H1 (cell line): ENCODE measurements around the gene CD79A. TPM values are rescaled to one million over a fixed set of nuclear protein-coding genes. Genes with fewer than 3 reads are reported as not detected.

Experiments used
- CTCF ChIA-PET: fragments of 300-600 bp; sonication (Branson Sonifier 250); formaldehyde crosslinking; loops from one replicate; lab custom pipeline; 2021; ENCODE audit not compliant: partially characterized antibody; lab: Charles Lee
- POLR2A ChIA-PET: fragments of 300-600 bp; sonication (Branson Sonifier 250); formaldehyde crosslinking; loops from one replicate; lab custom pipeline; 2021; ENCODE audit warnings: inconsistent platforms; ENCODE audit not compliant: partially characterized antibody; lab: Charles Lee
- DNase-seq, 2 experiments: peaks; one replicate each; pipeline versions ENCODE4 v3.0.0 to v3.0.0-alpha.2; 2010 to 2022; ENCODE audit warnings: low spot score in 2 of 2, low read depth in 1 of 2, mixed read lengths in 1 of 2
- FAIRE-seq: peaks from 2 replicates; lab custom pipeline; 2011; peaks lifted over from hg19 to GRCh38; lab: Jason Lieb, UNC
- H2AFZ ChIP-seq: 2 replicates; pipeline ENCODE4 v1.8.1; 2012; ENCODE audit warnings: low read length, inconsistent platforms
- H2AK5ac ChIP-seq: 2 replicates; pipeline ENCODE4 v1.6.1; 2013; ENCODE audit warnings: low read depth, low read length
- H2BK120ac ChIP-seq: replicated peaks from 2 replicates; pipeline ENCODE3; 2013; ENCODE audit warnings: low read depth, low read length, inconsistent platforms
- H2BK12ac ChIP-seq: 2 replicates; pipeline ENCODE4 v1.6.1; 2013; ENCODE audit warnings: low read depth, low read length
- H2BK15ac ChIP-seq: 2 replicates; pipeline ENCODE4 v1.6.1; 2013; ENCODE audit warnings: low read length
- H2BK20ac ChIP-seq: 2 replicates; pipeline ENCODE4 v1.6.1; 2013; ENCODE audit warnings: low read length
- H2BK5ac ChIP-seq: 2 replicates; pipeline ENCODE4 v1.6.1; 2013; ENCODE audit warnings: low read depth, low read length
- H3K14ac ChIP-seq: 2 replicates; pipeline ENCODE4 v1.6.1; 2013; ENCODE audit warnings: inconsistent platforms; ENCODE audit not compliant: insufficient read length
- H3K18ac ChIP-seq: 2 replicates; pipeline ENCODE4 v1.6.1; 2013; ENCODE audit warnings: low read length; ENCODE audit errors: extremely low read depth
- H3K23ac ChIP-seq: 2 replicates; pipeline ENCODE4 v1.6.1; 2013; ENCODE audit warnings: inconsistent platforms; ENCODE audit not compliant: insufficient read length
- H3K23me2 ChIP-seq: 2 replicates; pipeline ENCODE4 v1.6.1; 2013; ENCODE audit warnings: low read depth, low read length
- H3K27ac ChIP-seq: 2 replicates; pipeline ENCODE4 v1.6.1; 2011; ENCODE audit warnings: low read depth, low read length, inconsistent platforms
- H3K27me3 ChIP-seq, 4 experiments: replicated peaks in 1 of 4; 1 replicate in 1 of 4; 2 replicates in 3 of 4; pipeline versions ENCODE4 v1.6.1 to v1.8.1; 2011 to 2013; ENCODE audit warnings: low read length in 3 of 4, mild to moderate bottlenecking in 3 of 4, inconsistent platforms in 2 of 4, mixed read lengths in 2 of 4, moderate library complexity in 1 of 4; ENCODE audit not compliant: control insufficient read depth in 3 of 4, insufficient read depth in 3 of 4; ENCODE audit errors: extremely low read depth in 1 of 4
- H3K36me3 ChIP-seq, 4 experiments: 2 replicates each; pipeline versions ENCODE4 v1.6.1 to v1.8.1; 2011 to 2013; ENCODE audit warnings: mild to moderate bottlenecking in 4 of 4, low read length in 3 of 4, moderate library complexity in 2 of 4, control low read depth in 1 of 4, inconsistent platforms in 1 of 4; ENCODE audit not compliant: insufficient read depth in 4 of 4, control insufficient read depth in 2 of 4
- H3K4ac ChIP-seq: replicated peaks from 2 replicates; pipeline ENCODE3; 2013; ENCODE audit warnings: low read length, low read depth, mixed read lengths, inconsistent platforms; ENCODE audit not compliant: insufficient read length
- H3K4me1 ChIP-seq, 4 experiments: replicated peaks in 1 of 4; 1 replicate in 1 of 4; 2 replicates in 3 of 4; pipeline versions ENCODE4 v1.6.1 to v1.8.1; 2011 to 2013; ENCODE audit warnings: low read length in 3 of 4, inconsistent platforms in 2 of 4, mixed read lengths in 1 of 4; ENCODE audit not compliant: insufficient read depth in 4 of 4, control insufficient read depth in 3 of 4
- H3K4me2 ChIP-seq, 2 experiments: 2 replicates each; pipeline versions ENCODE4 v1.6.1 to v1.8.1; 2011 to 2013; ENCODE audit warnings: low read depth in 2 of 2, low read length in 2 of 2, control low read depth in 1 of 2, inconsistent platforms in 1 of 2, mild to moderate bottlenecking in 1 of 2; ENCODE audit not compliant: insufficient read depth in 1 of 2
- H3K4me3 ChIP-seq, 4 experiments: fragments of 200-600, 300-600 bp in 1 of 4; sonication (generic), shearing (Covaris generic), sonication (Bioruptor Twin) in 1 of 4; 2 replicates each; pipeline versions ENCODE4 v1.5.1 to v1.8.1; 2011 to 2016; ENCODE audit warnings: low read length in 4 of 4, low read depth in 3 of 4, control low read depth in 2 of 4, inconsistent platforms in 2 of 4, mild to moderate bottlenecking in 2 of 4, mixed read lengths in 1 of 4, moderate library complexity in 1 of 4; ENCODE audit not compliant: insufficient read depth in 2 of 4; ENCODE audit errors: extremely low read depth in 1 of 4
- H3K56ac ChIP-seq: replicated peaks from 2 replicates; pipeline ENCODE3; 2013; ENCODE audit warnings: low read depth, mild to moderate bottlenecking, mixed read lengths, low read length, inconsistent platforms; ENCODE audit not compliant: insufficient read length
- H3K79me1 ChIP-seq: 2 replicates; pipeline ENCODE4 v1.6.1; 2013; ENCODE audit warnings: low read depth, low read length, control low read depth
- H3K79me2 ChIP-seq, 2 experiments: 2 replicates each; pipeline versions ENCODE4 v1.6.1 to v1.8.1; 2012 to 2013; ENCODE audit warnings: low read length in 2 of 2, mild to moderate bottlenecking in 2 of 2, inconsistent platforms in 1 of 2; ENCODE audit not compliant: insufficient read depth in 2 of 2, control insufficient read depth in 1 of 2
- H3K9ac ChIP-seq, 4 experiments: replicated peaks in 1 of 4; 1 replicate in 1 of 4; 2 replicates in 3 of 4; pipeline versions ENCODE4 v1.6.1 to v1.8.1; 2011 to 2013; ENCODE audit warnings: low read depth in 3 of 4, low read length in 3 of 4, control low read depth in 2 of 4, mild to moderate bottlenecking in 2 of 4, moderate library complexity in 2 of 4, inconsistent platforms in 1 of 4; ENCODE audit errors: extremely low read depth in 1 of 4
- H3K9me3 ChIP-seq, 2 experiments: 2 replicates each; pipeline versions ENCODE4 v1.6.1 to v1.8.1; 2012 to 2013; ENCODE audit warnings: mild to moderate bottlenecking in 2 of 2, moderate library complexity in 2 of 2, control low read depth in 1 of 2, inconsistent platforms in 1 of 2, low read depth in 1 of 2, low read length in 1 of 2, mixed read lengths in 1 of 2; ENCODE audit not compliant: insufficient read depth in 2 of 2
- H4K20me1 ChIP-seq, 2 experiments: replicated peaks in 1 of 2; 2 replicates each; pipeline versions ENCODE3 to v1.8.1; 2011 to 2013; ENCODE audit warnings: inconsistent platforms in 2 of 2, low read length in 2 of 2, mild to moderate bottlenecking in 1 of 2; ENCODE audit not compliant: insufficient read depth in 2 of 2, control insufficient read depth in 1 of 2
- H4K5ac ChIP-seq: 2 replicates; pipeline ENCODE4 v1.6.1; 2013; ENCODE audit warnings: low read length, low read depth, mixed read lengths, inconsistent platforms; ENCODE audit not compliant: insufficient read length
- H4K8ac ChIP-seq: 2 replicates; pipeline ENCODE4 v1.8.0; 2013; ENCODE audit warnings: mild to moderate bottlenecking, moderate library complexity, low read length, inconsistent platforms; ENCODE audit not compliant: insufficient read depth; ENCODE audit errors: extremely low read depth
- H4K91ac ChIP-seq: replicated peaks from 2 replicates; pipeline ENCODE3; 2013; ENCODE audit warnings: low read length, mixed read lengths, inconsistent platforms; ENCODE audit not compliant: insufficient read length
- BCL11A ChIP-seq, 2 experiments: IDR thresholded peaks; one replicate each; pipeline ENCODE4 v1.6.1; 2011; ENCODE audit warnings: low read depth in 2 of 2, low read length in 2 of 2, mild to moderate bottlenecking in 2 of 2
- CHD1 ChIP-seq: IDR thresholded peaks from 2 replicates; pipeline ENCODE4 v1.6.1; 2012; ENCODE audit warnings: low read depth, low read length, improper control_type of control experiment
- CREB1 ChIP-seq: IDR thresholded peaks from 2 replicates; pipeline ENCODE4 v1.6.1; 2012; ENCODE audit warnings: inconsistent platforms
- CTBP2 ChIP-seq: IDR thresholded peaks from 2 replicates; pipeline ENCODE4 v1.7.0; 2011; ENCODE audit warnings: borderline replicate concordance, mild to moderate bottlenecking, moderate library complexity, mixed read lengths, low read length; ENCODE audit not compliant: insufficient read depth, insufficient read length
- EGR1 ChIP-seq: IDR thresholded peaks from 2 replicates; pipeline ENCODE4 v1.6.1; 2011; ENCODE audit warnings: low read depth, low read length, borderline replicate concordance
- GTF2F1 ChIP-seq: IDR thresholded peaks from 2 replicates; pipeline ENCODE4 v1.6.1; 2012; ENCODE audit warnings: low read depth, low read length, improper control_type of control experiment, borderline replicate concordance
- JUND ChIP-seq: IDR thresholded peaks from 2 replicates; pipeline ENCODE4 v1.6.1; 2011; ENCODE audit warnings: mild to moderate bottlenecking, improper control_type of control experiment, low read length
- POU5F1 ChIP-seq: IDR thresholded peaks from 2 replicates; pipeline ENCODE4 v1.6.1; 2011; ENCODE audit warnings: low read depth, mild to moderate bottlenecking, low read length, moderate library complexity
- RFX5 ChIP-seq: IDR thresholded peaks from 2 replicates; pipeline ENCODE4 v1.6.1; 2011; ENCODE audit warnings: low read depth, low read length, improper control_type of control experiment, borderline replicate concordance
- SIN3A ChIP-seq, 2 experiments: IDR thresholded peaks in 1 of 2; conservative IDR thresholded peaks in 1 of 2; 2 replicates each; pipeline ENCODE4 v1.6.1; 2011 to 2012; ENCODE audit warnings: low read length in 2 of 2, improper control_type of control experiment in 1 of 2, low read depth in 1 of 2, mild to moderate bottlenecking in 1 of 2
- SP1 ChIP-seq: IDR thresholded peaks from 2 replicates; pipeline ENCODE4 v1.6.1; 2011; ENCODE audit warnings: low read depth, low read length
- TCF12 ChIP-seq: IDR thresholded peaks from 2 replicates; pipeline ENCODE4 v1.6.1; 2011; ENCODE audit warnings: low read depth, mild to moderate bottlenecking, low read length
- TEAD4 ChIP-seq: IDR thresholded peaks from 2 replicates; pipeline ENCODE4 v1.6.1; 2012; ENCODE audit warnings: low read depth, low read length, inconsistent platforms, mixed read lengths
- WGBS, 2 experiments: shearing (Covaris generic) in 1 of 2; methylation state at CpG; one replicate each; pipeline versions ENCODE4 v1.1.6 to v1.1.7; 2013 to 2015; ENCODE audit warnings: low lambda C conversion rate in 2 of 2, mixed read lengths in 2 of 2, inconsistent platforms in 1 of 2, low coverage in 1 of 2, missing lambda C conversion rate in 1 of 2; ENCODE audit not compliant: insufficient replicate concordance in 2 of 2, insufficient coverage in 1 of 2, insufficient read length in 1 of 2; ENCODE audit errors: extremely low coverage in 1 of 2, missing lambda C conversion rate in 1 of 2; 5-methylcytosine and 5-hydroxymethylcytosine counted together
- polyA plus RNA-seq, 7 experiments: library from polyadenylated mRNA; depleted of rRNA in 3 of 7; stranded (reverse) in 5 of 7; unstranded in 2 of 7; fragments of >200 nt in 5 of 7; fragments of 200-250 nt in 2 of 7; gene quantifications; 1 replicate in 5 of 7; 2 replicates in 1 of 7; 4 replicates in 1 of 7; pipeline versions ENCODE4 v1.2.1 to v1.2.3, GENCODE V29; 2011 to 2013; ENCODE audit warnings: missing spikeins in 2 of 7, mixed read lengths in 2 of 7
- total RNA-seq: library from RNA; stranded (reverse); fragmentation: NEBNext Ultra II Directional; extraction: Animal tissue kit (Norgen Biotek cat#: 25700); gene quantifications from 2 replicates; pipeline ENCODE4 v1.2.1, GENCODE V29; 2021

Gene CD79A
- total and polyA plus RNA-seq, 2 of the 8 experiments (the other 6 are each of a cell fraction or from before 2014, with no cell fraction given), result 0.54 to 0.77 TPM

DNA sequence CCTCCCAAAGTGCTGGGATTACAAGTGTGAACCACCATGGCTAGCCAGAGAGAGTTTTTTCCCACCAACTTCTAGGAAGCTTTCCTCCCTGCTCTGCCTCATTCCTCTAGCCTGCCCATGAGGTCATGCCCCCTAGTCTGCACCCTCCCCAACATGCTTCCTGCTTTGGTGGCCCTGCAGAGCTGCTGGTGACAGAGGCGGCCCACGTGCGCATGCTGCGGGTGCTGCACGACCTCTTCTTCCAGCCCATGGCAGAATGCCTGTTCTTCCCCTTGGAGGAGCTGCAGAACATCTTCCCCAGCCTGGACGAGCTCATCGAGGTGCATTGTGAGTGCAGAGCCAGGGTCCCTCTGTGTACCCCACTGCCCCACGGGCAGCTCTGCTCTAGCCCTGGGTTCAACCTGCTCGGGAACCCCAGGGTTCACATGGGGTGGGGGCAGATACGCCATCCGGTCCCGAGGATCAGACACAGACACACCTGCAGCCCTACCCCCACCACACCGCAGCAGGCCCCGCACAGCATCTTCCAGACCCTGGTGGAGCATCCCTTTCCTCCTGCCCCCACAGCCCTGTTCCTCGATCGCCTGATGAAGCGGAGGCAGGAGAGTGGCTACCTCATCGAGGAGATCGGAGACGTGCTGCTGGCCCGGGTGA lies 24.8 kb downstream of the CD79A start:
- H4K20me1 ChIP-seq, result peaks cover 0 to 7% of the 10 kb centered on the region in 2 experiments
- no peaks in the 10 kb centered on the region for H3K27me3 ChIP-seq
- no peak for TF ChIP-seq CHD1
- TF ChIP-seq GTF2F1, result no peak
- TF ChIP-seq TCF12, result no peak
- no peak for TF ChIP-seq POU5F1
- no peak for TF ChIP-seq EGR1
- TF ChIP-seq JUND, result no peak
- TF ChIP-seq SP1, result no peak
- TF ChIP-seq RFX5, result no peak
- no peak for TF ChIP-seq BCL11A (IDR thresholded peaks at IDR 0.05; ENCODE audit: low read depth in 2 of 2, low read length in 2 of 2)
- TF ChIP-seq CTBP2, result no peak
- no peak for TF ChIP-seq SIN3A (conservative IDR thresholded peaks at IDR 0.05 in 1 of 2, IDR thresholded peaks at IDR 0.05 in 1 of 2; ENCODE audit: low read depth in 1 of 2, low read length in 2 of 2)
- no peak for TF ChIP-seq CREB1
- no peak for TF ChIP-seq TEAD4
- no peak overlapping the region for H2BK20ac ChIP-seq
- H3K79me2 ChIP-seq, result no peaks in the 10 kb centered on the region
- H2BK5ac ChIP-seq, result no peak overlapping the region
- H3K23ac ChIP-seq, result no peak overlapping the region
- H3K18ac ChIP-seq, result no peak overlapping the region
- no peak overlapping the region for H2BK15ac ChIP-seq
- H2BK120ac ChIP-seq, result no peak overlapping the region
- H3K56ac ChIP-seq, result no peak overlapping the region
- no peak for DNase-seq
- no peaks in the 10 kb centered on the region for H3K79me1 ChIP-seq
- no peak overlapping the region for H4K5ac ChIP-seq
- H3K4ac ChIP-seq, result no peak overlapping the region
- H2AFZ ChIP-seq, result no peak overlapping the region
- WGBS, 2 experiments, result 95% methylated on average over 17 of the region's 21 CpGs; no CpG with 5 or more reads in 1 of the 2 experiments
- H3K27ac ChIP-seq, result no peak overlapping the region
- ChIA-PET CTCF (interaction anchor here (0.7 to 2.7 kb wide), 16 partner anchors 10 to 453 kb away, joined by 3 to 12 read pairs (median 4); no protein-coding TSS in a partner anchor), POLR2A (interaction anchor here (0.8 to 13.1 kb wide), 3 partner anchors 10 to 34 kb away, joined by 4 to 167 read pairs (median 20); no protein-coding TSS in a partner anchor)
- H4K91ac ChIP-seq, result no peak overlapping the region
- H4K8ac ChIP-seq, result no peak overlapping the region
- H2AK5ac ChIP-seq, result no peak overlapping the region
- H3K23me2 ChIP-seq, result peaks cover 2% of the 10 kb centered on the region; the same call in 1 of the 2 replicates
- H3K9me3 ChIP-seq, result no peaks in the 10 kb centered on the region
- no peak overlapping the region for H3K4me2 ChIP-seq
- H3K14ac ChIP-seq, result no peak overlapping the region
- no peak overlapping the region for H2BK12ac ChIP-seq
- H3K36me3 ChIP-seq, result peaks cover 6 to 17% (median 16%) of the 10 kb centered on the region in 4 experiments
- no peak overlapping the region for H3K4me3 ChIP-seq
- H3K9ac ChIP-seq, result no peak overlapping the region
- no peaks in the 10 kb centered on the region; a peak in 1 of 7 replicates for H3K4me1 ChIP-seq
- FAIRE-seq, result no peak
